ENCODE results near the gene ARID3A.

- TF ChIP-seq, protein P1, sequence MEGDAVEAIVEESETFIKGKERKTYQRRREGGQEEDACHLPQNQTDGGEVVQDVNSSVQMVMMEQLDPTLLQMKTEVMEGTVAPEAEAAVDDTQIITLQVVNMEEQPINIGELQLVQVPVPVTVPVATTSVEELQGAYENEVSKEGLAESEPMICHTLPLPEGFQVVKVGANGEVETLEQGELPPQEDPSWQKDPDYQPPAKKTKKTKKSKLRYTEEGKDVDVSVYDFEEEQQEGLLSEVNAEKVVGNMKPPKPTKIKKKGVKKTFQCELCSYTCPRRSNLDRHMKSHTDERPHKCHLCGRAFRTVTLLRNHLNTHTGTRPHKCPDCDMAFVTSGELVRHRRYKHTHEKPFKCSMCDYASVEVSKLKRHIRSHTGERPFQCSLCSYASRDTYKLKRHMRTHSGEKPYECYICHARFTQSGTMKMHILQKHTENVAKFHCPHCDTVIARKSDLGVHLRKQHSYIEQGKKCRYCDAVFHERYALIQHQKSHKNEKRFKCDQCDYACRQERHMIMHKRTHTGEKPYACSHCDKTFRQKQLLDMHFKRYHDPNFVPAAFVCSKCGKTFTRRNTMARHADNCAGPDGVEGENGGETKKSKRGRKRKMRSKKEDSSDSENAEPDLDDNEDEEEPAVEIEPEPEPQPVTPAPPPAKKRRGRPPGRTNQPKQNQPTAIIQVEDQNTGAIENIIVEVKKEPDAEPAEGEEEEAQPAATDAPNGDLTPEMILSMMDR (IDR thresholded peaks at IDR 0.05; ENCODE audit: extremely low read depth in 1 of 2, insufficient read depth in 1 of 2, low read depth in 1 of 2, low read length in 2 of 2), result no peak
- TF ChIP-seq POLR2AphosphoS5 (IDR thresholded peaks at IDR 0.05; ENCODE audit: insufficient read depth, low read depth, low read length) (no peak), POLR2A (IDR thresholded peaks at IDR 0.05; ENCODE audit: low read depth, low read length) (no peak), MAX (IDR thresholded peaks at IDR 0.05; ENCODE audit: insufficient read depth, insufficient read length) (no peak)
Observed at GRCh38 chr19:980133-980998, 54.5 kb downstream of the ARID3A start.
